Measurements from ENCODE around the gene SRSF7.
"Not testable (repeated sequence)": the region's sequence is repeated elsewhere in the genome, so short reads cannot be mapped to it uniquely, and the experiment has no call there.

The SRSF7 gene

GRCh38 chr2:38750891-38751595 is at the start of gene SRSF7:
Gene SRSF7, minus strand, starts transcription at chr2:38751361. Its CDS starts 105 bp downstream, at chr2:38751256.
- DNase-seq, result peak; percentile 98

GRCh38 chr2:38797953-38798352 is 46.8 kb upstream of the SRSF7 start:
- no peak for DNase-seq

GRCh38 chr2:38797250-38797676 is 46.1 kb upstream of the SRSF7 start:
- DNase-seq, result no peak

- not testable (repeated sequence) for DNase-seq
These were observed 43.9 kb upstream of the SRSF7 start for GRCh38 chr2:38795016-38795415.

GRCh38 chr2:38794235-38794946 is 43.2 kb upstream of the SRSF7 start:
- DNase-seq, result no peak

GRCh38 chr2:38793511-38793910 is 42.4 kb upstream of the SRSF7 start:
- DNase-seq, result no peak

GRCh38 chr2:38792751-38793150 is 41.6 kb upstream of the SRSF7 start:
- DNase-seq, result no peak

- DNase-seq, result not testable (repeated sequence)
These were observed 41.2 kb upstream of the SRSF7 start for GRCh38 chr2:38792321-38792720.

- DNase-seq, result no peak
These were observed 40.6 kb upstream of the SRSF7 start for GRCh38 chr2:38791744-38792143.

- DNase-seq, result no peak
These were observed 38.5 kb upstream of the SRSF7 start for GRCh38 chr2:38789691-38790090.

- no peak for DNase-seq
These were observed 37.1 kb upstream of the SRSF7 start for GRCh38 chr2:38788306-38788705.

GRCh38 chr2:38783586-38783985 is 32.4 kb upstream of the SRSF7 start:
- no peak for DNase-seq

GRCh38 chr2:38778687-38779082 is 27.5 kb upstream of the SRSF7 start:
- no peak for DNase-seq

- no peak for DNase-seq
These were observed 25.4 kb upstream of the SRSF7 start for GRCh38 chr2:38776531-38776930.

GRCh38 chr2:38775921-38776225 is 24.7 kb upstream of the SRSF7 start:
- DNase-seq, result no peak

- no peak for DNase-seq
These were observed 24.1 kb upstream of the SRSF7 start for GRCh38 chr2:38775097-38775920.

GRCh38 chr2:38771632-38772031 is 20.5 kb upstream of the SRSF7 start:
- DNase-seq, result no peak

- no peak for DNase-seq
These were observed 14.4 kb upstream of the SRSF7 start for GRCh38 chr2:38765551-38765950.

- no peak for DNase-seq
These were observed 14.0 kb upstream of the SRSF7 start for GRCh38 chr2:38765149-38765548.

GRCh38 chr2:38763728-38764127 is 12.6 kb upstream of the SRSF7 start:
- no peak for DNase-seq

- no peak for DNase-seq
These were observed 12.1 kb upstream of the SRSF7 start for GRCh38 chr2:38763228-38763627.

- DNase-seq, result not testable (repeated sequence)
These were observed 4.7 kb upstream of the SRSF7 start for GRCh38 chr2:38755891-38756290.

GRCh38 chr2:38754506-38754905 is 3.3 kb upstream of the SRSF7 start:
- no peak for DNase-seq

GRCh38 chr2:38754049-38754448 is 2.9 kb upstream of the SRSF7 start:
- no peak for DNase-seq
